ENCODE data around the gene SEPTIN10. TPM values are rescaled to one million over a fixed set of nuclear protein-coding genes. Genes with fewer than 3 reads are reported as not detected.

SEPTIN10 gene
- 99.7 and 122 TPM in 2 replicates for total RNA-seq

DNA sequence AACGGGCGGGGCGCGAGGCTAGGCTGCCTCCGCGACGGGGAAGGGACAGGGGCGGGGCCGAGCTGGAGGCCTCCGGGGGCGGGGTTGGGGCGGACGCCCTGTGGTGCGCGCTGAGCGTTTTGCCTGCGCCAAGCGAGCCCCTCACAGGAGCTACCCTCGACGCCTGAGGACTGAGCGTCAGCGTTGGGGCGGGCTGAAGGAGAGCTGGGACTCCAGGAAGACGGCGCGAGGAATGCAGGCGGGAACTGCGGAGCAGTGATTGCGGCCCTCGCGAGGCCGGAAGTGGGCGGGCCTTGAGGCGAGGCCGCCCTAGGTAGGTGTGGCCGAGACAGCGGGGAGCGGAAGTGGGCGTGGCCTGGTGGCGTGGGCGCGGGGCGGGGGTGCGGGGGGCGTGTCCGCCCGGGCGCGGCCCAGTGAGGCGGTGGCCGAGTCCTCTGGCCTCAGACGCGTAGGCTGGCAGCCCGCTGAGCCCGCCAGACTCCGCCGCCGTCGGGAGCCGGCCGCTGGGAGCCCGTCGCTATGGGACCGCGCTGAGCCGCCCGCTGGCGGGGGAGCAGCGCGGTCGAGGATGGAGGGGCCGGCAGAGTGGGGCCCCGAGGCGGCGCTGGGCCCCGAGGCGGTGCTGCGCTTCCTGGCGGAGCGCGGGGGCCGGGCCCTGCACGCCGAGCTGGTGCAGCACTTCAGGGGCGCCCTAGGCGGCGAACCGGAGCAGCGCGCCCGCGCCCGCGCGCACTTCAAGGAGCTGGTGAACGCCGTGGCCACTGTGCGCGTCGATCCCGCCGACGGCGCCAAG lies at the start of gene SEPTIN10, which contains the start of gene SOWAHC:
TSS of gene SEPTIN10 (minus strand) at position 45 of the 793 bp plus-strand sequence. CDS start 139 bp downstream, outside the sequence.
TSS of gene SOWAHC (plus strand) at position 443 of the 793 bp plus-strand sequence. CDS start at position 569, 126 bp downstream.

Other genes starting within 250 kb of the SEPTIN10 start
- 5.2 and 7.7 TPM in 2 replicates for gene SOWAHC, start 398 bp upstream of the SEPTIN10 start, total RNA-seq
- gene RGPD5, start 180.3 kb upstream of the SEPTIN10 start, total RNA-seq: 9.1 and 41.0 TPM in 2 replicates